Spleen (tissue), 7 donors: ENCODE measurements around the gene ZNF804A.

Experiments used
- CTCF ChIP-seq, 11 experiments: fragments of 200-600 bp in 7 of 11; fragments of 450-650 bp in 4 of 11; sonication (generic) in 4 of 11; IDR thresholded peaks in 8 of 11; conservative IDR thresholded peaks in 3 of 11; 1 replicate in 7 of 11; 2 replicates in 4 of 11; pipeline versions ENCODE4 v1.4.0 to v1.8.0; 2016 to 2021; ENCODE audit warnings: antibody characterized with exemption in 11 of 11, inconsistent platforms in 4 of 11, mild to moderate bottlenecking in 1 of 11
- POLR2A ChIP-seq, 3 donors: fragments of 450-650 bp; IDR thresholded peaks; one replicate each; pipeline ENCODE4 v1.5.1; 2017; ENCODE audit warnings: antibody characterized with exemption in 3 of 3, mild to moderate bottlenecking in 1 of 3
- donor health status: DM: no; HTN: no; CAD: no; lungs with moderate emphysema.
- donor health status: DM: no; HTN: no; CAD: no.
- donor health status: DM: no; HTN: no; CAD: no.

GRCh38 chr2:184599872-184600222 is 1.5 kb downstream of the ZNF804A start:
- TF ChIP-seq CTCF (IDR thresholded peaks at IDR 0.05 in 8 of 11, conservative IDR thresholded peaks at IDR 0.05 in 3 of 11): no peak
- no peak for TF ChIP-seq POLR2A (IDR thresholded peaks at IDR 0.05)
